Stimulated activated CD4-positive, alpha-beta T cell treated with anti-CD3 and anti-CD28 coated beads, Interleukin-2, amount 100 ng/mL, for 24 hours (primary cell): ENCODE results near the gene CDS1.
"Not testable (repeated sequence)": the region's sequence is repeated elsewhere in the genome, so short reads cannot be mapped to it uniquely, and the experiment has no call there.

ENCODE experiments used
- DNase-seq, 2 donors: peaks; one replicate each; pipeline ENCODE4 v3.0.0-alpha.2; 2020

The CDS1 gene

GRCh38 chr4:84614891-84615290 is 32.0 kb downstream of the CDS1 start:
- DNase-seq, result no peak

- DNase-seq, result no peak
These were observed 32.4 kb downstream of the CDS1 start for GRCh38 chr4:84615355-84615754.

GRCh38 chr4:84622959-84623358 is 40.0 kb downstream of the CDS1 start:
- no peak for DNase-seq

- DNase-seq, result no peak
These were observed 40.7 kb downstream of the CDS1 start for GRCh38 chr4:84623661-84624060.

GRCh38 chr4:84626673-84627072 is 43.7 kb downstream of the CDS1 start:
- DNase-seq, result no peak

- DNase-seq, result no peak
These were observed 48.6 kb downstream of the CDS1 start for GRCh38 chr4:84631573-84631972.

- no peak for DNase-seq
These were observed 49.2 kb downstream of the CDS1 start for GRCh38 chr4:84632092-84632491.

- DNase-seq, result no peak
These were observed 52.0 kb downstream of the CDS1 start for GRCh38 chr4:84634961-84635360.

- DNase-seq, result no peak
These were observed 55.2 kb downstream of the CDS1 start for GRCh38 chr4:84638092-84638491.

- no peak for DNase-seq
These were observed 56.2 kb downstream of the CDS1 start for GRCh38 chr4:84639145-84639544.

- DNase-seq, result no peak
These were observed 61.2 kb downstream of the CDS1 start for GRCh38 chr4:84644087-84644486.

GRCh38 chr4:84647312-84647884 is 64.5 kb downstream of the CDS1 start:
- no peak for DNase-seq

- no peak for DNase-seq
These were observed 65.3 kb downstream of the CDS1 start for GRCh38 chr4:84648178-84648577.

GRCh38 chr4:84648863-84649647 is 66.1 kb downstream of the CDS1 start:
- no peak for DNase-seq

GRCh38 chr4:84651499-84651898 is 68.6 kb downstream of the CDS1 start:
- DNase-seq, result no peak

GRCh38 chr4:84652478-84652877 is 69.6 kb downstream of the CDS1 start:
- DNase-seq, result no peak

GRCh38 chr4:84660606-84661005 is 77.7 kb downstream of the CDS1 start:
- DNase-seq, result no peak

GRCh38 chr4:84661191-84661939 is 78.4 kb downstream of the CDS1 start:
- DNase-seq, result no peak

GRCh38 chr4:84664767-84665166 is 81.8 kb downstream of the CDS1 start:
- not testable (repeated sequence) for DNase-seq

GRCh38 chr4:84666439-84666838 is 83.5 kb downstream of the CDS1 start:
- DNase-seq, result no peak

- DNase-seq, result no peak
These were observed 86.3 kb downstream of the CDS1 start for GRCh38 chr4:84669201-84669600.

- no peak for DNase-seq
These were observed 89.2 kb downstream of the CDS1 start for GRCh38 chr4:84672177-84672576.

- no peak for DNase-seq
These were observed 90.7 kb downstream of the CDS1 start for GRCh38 chr4:84673475-84674240.
